ENCODE measurements around the gene MASP2. TPM values are rescaled to one million over a fixed set of nuclear protein-coding genes. Genes with fewer than 3 reads are reported as not detected.
"Not testable (repeated sequence)": the region's sequence is repeated elsewhere in the genome, so short reads cannot be mapped to it uniquely, and the experiment has no call there.

Gene MASP2
- total RNA-seq = not detected
- under 1 TPM in 1 of 2 donors, not detected in 1; 0.05 TPM for polyA plus RNA-seq
- long read RNA-seq, donor 1 = 0 reads
- long read RNA-seq, donor 2, partial matches to known transcripts = 0 of 3 reads
- long read RNA-seq, donor 2, other reads (novel, unspliced or antisense) = 3 of 3 reads

DNA sequence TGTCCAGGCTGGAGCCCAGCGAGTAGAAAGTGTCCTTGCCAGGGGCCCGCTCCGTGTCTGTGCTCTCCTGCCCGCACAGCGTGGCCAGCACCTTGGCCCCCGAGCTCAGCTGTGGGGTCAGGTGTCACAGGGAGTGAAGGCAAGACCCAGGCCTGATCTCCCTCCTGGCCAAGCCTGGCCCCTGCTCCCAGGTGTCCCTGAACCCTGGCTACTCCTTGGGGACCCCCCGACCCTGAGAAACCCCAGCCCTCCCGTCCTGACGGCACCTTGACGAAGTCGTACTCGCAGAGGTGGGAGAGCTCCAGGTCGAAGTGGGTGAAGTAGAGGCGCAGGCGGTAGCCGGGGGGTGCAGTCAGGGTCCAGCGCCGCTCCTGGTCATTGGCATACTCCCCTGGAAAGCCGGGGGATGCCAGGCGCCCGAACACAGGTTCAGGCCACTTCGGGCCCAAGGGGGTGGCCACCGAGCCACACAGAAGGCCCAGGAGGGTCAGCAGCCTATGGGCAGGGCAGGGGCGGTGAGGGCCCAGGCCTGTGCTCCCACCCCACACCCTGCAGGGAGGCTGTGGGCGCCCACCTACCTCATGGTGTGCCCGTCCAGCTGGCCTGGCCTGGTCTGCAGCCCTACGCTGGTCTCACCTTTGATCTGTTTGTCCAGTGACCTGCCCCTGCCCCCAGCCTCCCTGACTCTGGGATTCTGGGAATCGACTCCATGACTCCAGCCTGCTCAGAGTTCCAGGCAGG lies at the start of gene MASP2:
TSS of gene MASP2 (minus strand) at position 615 of the 741 bp plus-strand sequence. CDS start at position 583, 32 bp downstream.
- Histone ChIP-seq H3K36me3 (ENCODE audit: control insufficient read depth in 1 of 2, insufficient read depth in 2 of 2, low read length in 1 of 2) (no peaks in the 10 kb centered on the region), H3K27me3 (ENCODE audit: control insufficient read depth in 1 of 2, insufficient read depth in 2 of 2, low read length in 1 of 2) (no peaks in the 10 kb centered on the region), H3K27ac (ENCODE audit: low read depth in 1 of 2, low read length in 2 of 2) (no peak within 1 kb of the TSS), H3K4me1 (ENCODE audit: control insufficient read depth in 1 of 2, insufficient read depth in 2 of 2, low read length in 2 of 2) (no peaks in the 10 kb centered on the region), H3K4me3 (ENCODE audit: low read length in 2 of 2) (no peak within 1 kb of the TSS), H3K9me3 (ENCODE audit: control insufficient read depth, low read length) (no peaks in the 10 kb centered on the region)
- DNase-seq (peak; percentile 38 to 71), ATAC-seq (ENCODE audit: low FRiP score) (peak; percentile 10)
- WGBS, 2 donors = 92% methylated on average over 25 to 28 of the region's 28 CpGs
- intact Hi-C loops (cut with DNase I) = no loop called here

DNA sequence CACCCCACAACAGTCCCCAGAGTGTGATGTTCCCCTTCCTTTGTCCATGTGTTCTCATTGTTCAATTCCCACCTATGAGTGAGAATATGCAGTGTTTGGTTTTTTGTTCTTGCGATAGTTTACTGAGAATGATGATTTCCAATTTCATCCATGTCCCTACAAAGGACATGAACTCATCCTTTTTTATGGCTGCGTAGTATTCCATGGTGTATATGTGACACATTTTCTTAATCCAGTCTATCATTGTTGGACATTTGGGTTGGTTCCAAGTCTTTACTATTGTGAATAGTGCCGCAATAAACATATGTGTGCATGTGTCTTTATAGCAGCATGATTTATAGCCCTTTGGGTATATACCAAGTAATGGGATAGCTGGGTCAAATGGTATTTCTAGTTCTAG lies 36.7 kb upstream of the MASP2 start:
- ATAC-seq (ENCODE audit: low FRiP score); H3K4me1 ChIP-seq (ENCODE audit: control insufficient read depth in 1 of 2, insufficient read depth in 2 of 2, low read length in 2 of 2); intact Hi-C loops (cut with DNase I); H3K9me3 ChIP-seq (ENCODE audit: control insufficient read depth, low read length); H3K27me3 ChIP-seq (ENCODE audit: control insufficient read depth in 1 of 2, insufficient read depth in 2 of 2, low read length in 1 of 2); H3K4me3 ChIP-seq (ENCODE audit: low read length in 2 of 2); H3K36me3 ChIP-seq (ENCODE audit: control insufficient read depth in 1 of 2, insufficient read depth in 2 of 2, low read length in 1 of 2); DNase-seq; H3K27ac ChIP-seq (ENCODE audit: low read depth in 1 of 2, low read length in 2 of 2): not testable (repeated sequence)
- WGBS, 2 donors = 90 to 96% methylated on average over 2 of the region's 3 CpGs

DNA sequence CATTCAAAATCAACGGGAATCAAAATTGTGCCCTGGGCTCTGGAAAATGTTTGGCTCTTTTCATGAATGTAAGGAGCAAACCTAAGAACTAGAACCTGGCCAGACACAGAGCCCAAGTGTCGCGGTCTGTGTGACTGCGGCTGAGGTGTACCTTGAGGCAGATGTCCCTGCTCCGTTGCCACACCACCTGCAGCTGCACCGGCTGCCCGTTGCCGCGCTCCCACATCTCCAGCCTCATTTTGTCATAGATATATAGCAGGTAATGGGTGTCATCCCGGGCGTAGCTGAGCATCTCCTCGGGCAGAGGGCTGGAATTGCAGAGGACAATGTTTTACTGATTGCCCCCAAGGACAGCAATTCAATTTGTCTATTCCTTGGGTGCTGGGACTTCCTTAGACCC lies 33.9 kb upstream of the MASP2 start:
- Histone ChIP-seq H3K36me3 (ENCODE audit: control insufficient read depth in 1 of 2, insufficient read depth in 2 of 2, low read length in 1 of 2) (peaks cover 0 to 12% of the 10 kb centered on the region in 2 donors), H3K4me3 (ENCODE audit: low read length in 2 of 2) (no peak overlapping the region), H3K27ac (ENCODE audit: low read depth in 1 of 2, low read length in 2 of 2) (no peak overlapping the region), H3K27me3 (ENCODE audit: control insufficient read depth in 1 of 2, insufficient read depth in 2 of 2, low read length in 1 of 2) (no peaks in the 10 kb centered on the region), H3K9me3 (ENCODE audit: control insufficient read depth, low read length) (no peaks in the 10 kb centered on the region), H3K4me1 (ENCODE audit: control insufficient read depth in 1 of 2, insufficient read depth in 2 of 2, low read length in 2 of 2) (no peaks in the 10 kb centered on the region)
- WGBS, 2 donors = 85 to 87% methylated on average over 12 of the region's 12 CpGs
- ATAC-seq (ENCODE audit: low FRiP score) = no peak
- intact Hi-C loops (cut with DNase I) = no loop called here
- DNase-seq = peak in 1 of 2 donors; percentile 43

DNA sequence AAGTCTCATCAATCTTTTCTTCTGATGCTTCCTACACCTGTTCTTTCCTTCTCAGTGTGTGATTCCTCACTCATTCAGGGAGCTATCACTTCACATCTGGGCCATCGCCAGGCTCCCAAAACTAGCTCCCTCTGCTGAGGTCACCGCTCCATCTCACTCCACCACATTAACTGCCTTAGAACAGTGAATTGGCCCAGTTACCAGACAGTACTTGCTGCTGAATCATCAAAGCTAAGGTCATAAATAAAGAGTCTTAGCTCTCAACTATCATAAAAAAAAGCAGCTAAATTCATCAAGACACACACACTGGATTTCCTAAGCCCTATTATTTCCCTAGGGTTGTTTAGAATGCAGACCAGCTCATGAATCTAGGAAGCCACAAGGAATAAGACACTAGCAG lies 31.6 kb upstream of the MASP2 start:
- no peaks in the 10 kb centered on the region for H3K9me3 ChIP-seq (ENCODE audit: control insufficient read depth, low read length)
- H3K27me3 ChIP-seq (ENCODE audit: control insufficient read depth in 1 of 2, insufficient read depth in 2 of 2, low read length in 1 of 2) = no peaks in the 10 kb centered on the region
- no peak overlapping the region for H3K4me3 ChIP-seq (ENCODE audit: low read length in 2 of 2)
- WGBS, 2 donors = 97 to 98% methylated on average over 2 of the region's 2 CpGs
- intact Hi-C loops (cut with DNase I) = no loop called here
- no peak overlapping the region for H3K27ac ChIP-seq (ENCODE audit: low read depth in 1 of 2, low read length in 2 of 2)
- peaks cover 3 to 14% of the 10 kb centered on the region in 2 donors for H3K36me3 ChIP-seq (ENCODE audit: control insufficient read depth in 1 of 2, insufficient read depth in 2 of 2, low read length in 1 of 2)
- H3K4me1 ChIP-seq (ENCODE audit: control insufficient read depth in 1 of 2, insufficient read depth in 2 of 2, low read length in 2 of 2) = no peaks in the 10 kb centered on the region
- DNase-seq = no peak
- ATAC-seq (ENCODE audit: low FRiP score) = no peak

DNA sequence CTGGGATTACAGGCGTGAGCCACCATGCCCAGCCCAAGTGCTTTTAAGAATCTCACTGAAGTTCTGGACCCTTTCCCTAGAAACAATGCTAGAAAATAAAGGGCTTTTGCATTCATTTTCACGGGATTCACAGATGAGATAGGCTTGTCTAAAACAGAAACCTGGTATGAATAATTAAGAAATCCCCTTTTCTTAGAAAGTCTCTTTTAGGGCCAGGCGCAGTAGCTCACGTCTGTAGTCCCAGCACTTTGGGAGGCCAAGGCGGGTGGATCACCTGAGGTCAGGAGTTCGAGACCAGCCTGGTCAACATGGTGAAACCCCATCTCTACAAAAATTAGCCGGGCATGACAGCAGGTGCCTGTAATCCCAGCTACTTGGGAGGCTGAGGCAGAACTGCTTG lies 26.4 kb upstream of the MASP2 start:
- H3K36me3 ChIP-seq (ENCODE audit: control insufficient read depth in 1 of 2, insufficient read depth in 2 of 2, low read length in 1 of 2) = peaks cover 3 to 18% of the 10 kb centered on the region in 2 donors
- 92 to 93% methylated on average over 7 of the region's 7 CpGs for WGBS, 2 donors
- H3K9me3 ChIP-seq (ENCODE audit: control insufficient read depth, low read length); H3K27ac ChIP-seq (ENCODE audit: low read depth in 1 of 2, low read length in 2 of 2); H3K4me1 ChIP-seq (ENCODE audit: control insufficient read depth in 1 of 2, insufficient read depth in 2 of 2, low read length in 2 of 2); H3K4me3 ChIP-seq (ENCODE audit: low read length in 2 of 2); intact Hi-C loops (cut with DNase I); ATAC-seq (ENCODE audit: low FRiP score); H3K27me3 ChIP-seq (ENCODE audit: control insufficient read depth in 1 of 2, insufficient read depth in 2 of 2, low read length in 1 of 2): not testable (repeated sequence)
- DNase-seq = peak in 1 of 2 donors; percentile 25

DNA sequence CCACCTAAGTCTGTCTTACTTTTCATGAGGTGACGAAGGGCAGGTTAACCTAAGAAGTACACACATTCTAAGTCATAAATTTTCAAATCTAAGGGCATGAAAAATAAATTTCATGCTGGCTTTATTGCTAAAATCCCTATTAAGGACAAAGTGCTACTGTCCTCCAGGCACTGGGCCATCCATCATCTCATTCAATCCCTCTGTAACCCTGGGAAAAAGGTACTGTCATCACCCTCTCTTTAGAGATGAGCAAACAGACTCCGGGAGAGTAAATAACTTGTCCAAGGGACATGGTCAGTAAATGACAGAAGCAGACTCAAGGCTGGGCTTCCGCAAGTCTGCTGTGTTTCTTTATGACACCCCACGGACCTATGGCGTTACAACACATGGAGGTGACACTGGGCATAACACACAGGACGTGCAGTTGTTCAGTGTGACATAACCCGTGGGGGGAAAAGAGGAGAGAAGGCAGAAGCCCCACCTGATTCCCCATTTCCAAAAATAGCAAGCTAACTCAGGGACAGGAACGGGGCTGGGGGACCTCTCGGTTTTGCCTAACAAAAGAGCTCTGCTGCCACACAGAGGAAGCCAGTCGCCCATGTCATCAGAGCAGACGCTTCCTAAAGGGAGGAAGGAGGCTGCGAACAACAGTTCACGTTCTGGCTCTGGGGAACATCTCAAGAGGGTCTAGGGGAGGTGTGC lies 25.3 kb upstream of the MASP2 start:
- ATAC-seq (ENCODE audit: low FRiP score) (no peak), DNase-seq (peak in 1 of 2 donors; percentile 45)
- intact Hi-C loops (cut with DNase I) = no loop called here
- no peaks in the 10 kb centered on the region for H3K4me1 ChIP-seq (ENCODE audit: control insufficient read depth in 1 of 2, insufficient read depth in 2 of 2, low read length in 2 of 2)
- no peaks in the 10 kb centered on the region for H3K9me3 ChIP-seq (ENCODE audit: control insufficient read depth, low read length)
- no peaks in the 10 kb centered on the region for H3K27me3 ChIP-seq (ENCODE audit: control insufficient read depth in 1 of 2, insufficient read depth in 2 of 2, low read length in 1 of 2)
- no peak overlapping the region for H3K4me3 ChIP-seq (ENCODE audit: low read length in 2 of 2)
- peaks cover 3 to 18% of the 10 kb centered on the region in 2 donors for H3K36me3 ChIP-seq (ENCODE audit: control insufficient read depth in 1 of 2, insufficient read depth in 2 of 2, low read length in 1 of 2)
- H3K27ac ChIP-seq (ENCODE audit: low read depth in 1 of 2, low read length in 2 of 2) = no peak overlapping the region
- 64 to 66% methylated on average over 13 of the region's 13 CpGs for whole genome bisulfite sequencing, 2 donors

DNA sequence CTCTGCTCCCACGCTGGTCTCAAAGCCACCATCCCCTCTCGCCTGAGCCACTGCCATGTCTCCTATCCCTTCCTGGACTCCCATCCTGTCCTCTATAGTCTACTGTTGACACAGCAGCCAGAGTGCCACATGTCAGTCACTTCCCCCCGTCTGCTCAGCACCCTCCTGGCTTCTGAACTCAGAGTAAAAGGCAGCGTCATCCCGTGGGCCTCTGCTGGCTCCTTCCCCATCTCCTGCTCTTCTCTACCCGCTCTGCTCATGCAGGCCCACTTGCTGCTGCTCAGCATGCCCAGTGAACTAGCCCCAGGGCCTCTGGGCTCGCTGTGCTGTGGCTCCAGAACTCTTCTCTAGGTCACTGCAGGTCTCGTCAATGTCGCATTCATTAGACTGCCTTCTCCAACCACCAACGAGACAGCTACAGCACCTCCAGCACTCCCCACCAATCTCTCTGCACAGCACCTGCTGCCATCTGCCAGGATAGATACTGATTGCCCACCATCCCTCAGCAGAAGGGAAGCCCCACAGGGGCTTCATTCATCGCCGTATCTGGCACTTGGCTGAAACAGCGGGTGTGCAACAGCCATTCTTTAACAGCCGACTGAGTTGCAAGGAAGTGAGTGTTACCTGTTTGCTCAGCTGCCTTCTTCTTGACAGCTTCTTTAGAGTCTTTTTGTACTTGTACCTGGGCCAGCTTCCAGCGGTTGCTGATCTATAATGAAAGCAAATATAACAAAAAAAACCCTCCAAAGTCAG lies 24.6 kb upstream of the MASP2 start:
- Histone ChIP-seq H3K9me3 (ENCODE audit: control insufficient read depth, low read length) (no peaks in the 10 kb centered on the region), H3K4me1 (ENCODE audit: control insufficient read depth in 1 of 2, insufficient read depth in 2 of 2, low read length in 2 of 2) (no peaks in the 10 kb centered on the region), H3K27ac (ENCODE audit: low read depth in 1 of 2, low read length in 2 of 2) (no peak overlapping the region), H3K36me3 (ENCODE audit: control insufficient read depth in 1 of 2, insufficient read depth in 2 of 2, low read length in 1 of 2) (peaks cover 3 to 16% of the 10 kb centered on the region in 2 donors), H3K27me3 (ENCODE audit: control insufficient read depth in 1 of 2, insufficient read depth in 2 of 2, low read length in 1 of 2) (no peaks in the 10 kb centered on the region), H3K4me3 (ENCODE audit: low read length in 2 of 2) (no peak overlapping the region)
- 77% methylated on average over 15 of the region's 15 CpGs for WGBS, 2 donors
- ATAC-seq (ENCODE audit: low FRiP score) = no peak
- DNase-seq = peak in 1 of 2 donors; percentile 55
- intact Hi-C loops (cut with DNase I) = no loop called here

DNA sequence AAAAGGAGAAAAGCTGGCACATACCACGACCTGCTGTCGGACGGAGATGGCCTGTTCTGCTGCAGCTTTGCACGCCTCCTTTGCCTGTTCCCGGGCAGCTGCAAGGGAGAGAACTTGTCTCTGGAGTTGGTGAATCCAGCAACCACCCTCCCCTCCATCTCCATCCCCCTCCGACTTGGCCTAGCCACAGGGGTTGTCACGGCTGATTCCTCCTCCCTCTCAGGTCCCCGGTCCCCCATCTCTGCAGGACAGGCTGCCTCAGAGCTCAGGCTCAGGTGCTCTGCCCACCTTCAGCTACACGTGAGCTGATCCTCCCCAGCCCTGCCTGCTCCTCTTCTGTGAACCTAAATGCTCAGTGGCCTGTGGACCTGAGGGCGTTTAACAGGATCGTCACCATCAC lies 23.8 kb upstream of the MASP2 start:
- Histone ChIP-seq H3K4me3 (ENCODE audit: low read length in 2 of 2) (no peak overlapping the region), H3K27ac (ENCODE audit: low read depth in 1 of 2, low read length in 2 of 2) (no peak overlapping the region), H3K4me1 (ENCODE audit: control insufficient read depth in 1 of 2, insufficient read depth in 2 of 2, low read length in 2 of 2) (no peaks in the 10 kb centered on the region), H3K36me3 (ENCODE audit: control insufficient read depth in 1 of 2, insufficient read depth in 2 of 2, low read length in 1 of 2) (peaks cover 3 to 13% of the 10 kb centered on the region in 2 donors), H3K27me3 (ENCODE audit: control insufficient read depth in 1 of 2, insufficient read depth in 2 of 2, low read length in 1 of 2) (no peaks in the 10 kb centered on the region), H3K9me3 (ENCODE audit: control insufficient read depth, low read length) (no peaks in the 10 kb centered on the region)
- ATAC-seq (ENCODE audit: low FRiP score) (no peak), DNase-seq (peak in 1 of 2 donors; percentile 73)
- 77 to 86% methylated on average over 11 of the region's 11 CpGs for WGBS, 2 donors
- intact Hi-C loops (cut with DNase I) = no loop called here
